ENCODE results near the gene PPM1N. TPM values are rescaled to one million over a fixed set of nuclear protein-coding genes. Genes with fewer than 3 reads are reported as not detected.
A peak's percentile ranks its signal among the peaks of the same experiment; 100 is the strongest.

PPM1N gene
- total and polyA plus RNA-seq, 2 donors (not counting 1 experiment from before 2014, with no cell fraction given) = 2.3 to 2.8 TPM

- H4K20me1 ChIP-seq (ENCODE audit: control insufficient read depth, extremely low read depth, insufficient read depth, low read length) = no peaks in the 10 kb centered on the region
- H3K36me3 ChIP-seq (ENCODE audit: control insufficient read depth, insufficient read depth, low read length) = peaks cover 19% of the 10 kb centered on the region
- no peaks in the 10 kb centered on the region for H3K27me3 ChIP-seq (ENCODE audit: control insufficient read depth, insufficient read depth, low read length)
- no peaks in the 10 kb centered on the region for H3K9me3 ChIP-seq (ENCODE audit: control insufficient read depth, insufficient read depth, low read depth, low read length)
- H2AFZ ChIP-seq (ENCODE audit: low read length) = no peak overlapping the region
- H3K4me2 ChIP-seq (ENCODE audit: extremely low read depth, insufficient read depth, low read length) = no peak overlapping the region
- H3K9ac ChIP-seq (ENCODE audit: insufficient read depth, low read length) = no peak overlapping the region
- no peak for DNase-seq (ENCODE audit: low read depth in 2 of 2)
- no peaks in the 10 kb centered on the region for H3K79me2 ChIP-seq (ENCODE audit: control insufficient read depth, insufficient read depth, low read length)
- H3K4me3 ChIP-seq (replicated peaks in 1 of 4; ENCODE audit: control extremely low read depth in 1 of 4, insufficient read depth in 1 of 4, low read depth in 3 of 4, low read length in 4 of 4) = no peak overlapping the region
- peaks cover 6% of the 10 kb centered on the region for H3K4me1 ChIP-seq (ENCODE audit: control insufficient read depth, extremely low read depth, insufficient read depth, low read length)
- TF ChIP-seq EZH2 (IDR thresholded peaks at IDR 0.05; ENCODE audit: low read length, missing control alignments) = no peak
- no peak for TF ChIP-seq CTCF (conservative IDR thresholded peaks at IDR 0.05 in 1 of 2, IDR thresholded peaks at IDR 0.05 in 1 of 2; ENCODE audit: low read depth in 1 of 2, low read length in 2 of 2)
- H3K27ac ChIP-seq (ENCODE audit: insufficient read depth, low read length) = no peak overlapping the region
These were observed 29.5 kb downstream of the PPM1N start for GRCh38 chr19:45527731-45528130.

- H4K20me1 ChIP-seq (ENCODE audit: control insufficient read depth, extremely low read depth, insufficient read depth, low read length) = no peaks in the 10 kb centered on the region
- no peaks in the 10 kb centered on the region for H3K79me2 ChIP-seq (ENCODE audit: control insufficient read depth, insufficient read depth, low read length)
- DNase-seq (ENCODE audit: low read depth in 2 of 2) = peak; percentile 43 to 78
- no peak overlapping the region for H3K4me2 ChIP-seq (ENCODE audit: extremely low read depth, insufficient read depth, low read length)
- no peak overlapping the region for H2AFZ ChIP-seq (ENCODE audit: low read length)
- H3K4me3 ChIP-seq (replicated peaks in 1 of 4; ENCODE audit: control extremely low read depth in 1 of 4, insufficient read depth in 1 of 4, low read depth in 3 of 4, low read length in 4 of 4) = peak overlapping the region in 1 of 4 experiments; percentile 9
- H3K4me1 ChIP-seq (ENCODE audit: control insufficient read depth, extremely low read depth, insufficient read depth, low read length) = peaks cover 6% of the 10 kb centered on the region
- H3K9ac ChIP-seq (ENCODE audit: insufficient read depth, low read length) = no peak overlapping the region
- H3K27me3 ChIP-seq (ENCODE audit: control insufficient read depth, insufficient read depth, low read length) = no peaks in the 10 kb centered on the region
- H3K27ac ChIP-seq (ENCODE audit: insufficient read depth, low read length) = no peak overlapping the region
- TF ChIP-seq EZH2 (IDR thresholded peaks at IDR 0.05; ENCODE audit: low read length, missing control alignments) (no peak), CTCF (conservative IDR thresholded peaks at IDR 0.05 in 1 of 2, IDR thresholded peaks at IDR 0.05 in 1 of 2; ENCODE audit: low read depth in 1 of 2, low read length in 2 of 2) (no peak)
- no peaks in the 10 kb centered on the region for H3K9me3 ChIP-seq (ENCODE audit: control insufficient read depth, insufficient read depth, low read depth, low read length)
- peaks cover 19% of the 10 kb centered on the region for H3K36me3 ChIP-seq (ENCODE audit: control insufficient read depth, insufficient read depth, low read length)
These were observed 30.0 kb downstream of the PPM1N start for GRCh38 chr19:45528149-45528743.

GRCh38 chr19:45528744-45529419 is 30.6 kb downstream of the PPM1N start:
- TF ChIP-seq CTCF (conservative IDR thresholded peaks at IDR 0.05 in 1 of 2, IDR thresholded peaks at IDR 0.05 in 1 of 2; ENCODE audit: low read depth in 1 of 2, low read length in 2 of 2) (no peak), EZH2 (IDR thresholded peaks at IDR 0.05; ENCODE audit: low read length, missing control alignments) (no peak)
- Histone ChIP-seq H3K4me1 (ENCODE audit: control insufficient read depth, extremely low read depth, insufficient read depth, low read length) (peaks cover 4% of the 10 kb centered on the region), H3K79me2 (ENCODE audit: control insufficient read depth, insufficient read depth, low read length) (no peaks in the 10 kb centered on the region), H3K9ac (ENCODE audit: insufficient read depth, low read length) (no peak overlapping the region), H3K36me3 (ENCODE audit: control insufficient read depth, insufficient read depth, low read length) (peaks cover 19% of the 10 kb centered on the region), H3K27ac (ENCODE audit: insufficient read depth, low read length) (no peak overlapping the region), H2AFZ (ENCODE audit: low read length) (no peak overlapping the region), H3K4me2 (ENCODE audit: extremely low read depth, insufficient read depth, low read length) (no peak overlapping the region), H3K4me3 (replicated peaks in 1 of 4; ENCODE audit: control extremely low read depth in 1 of 4, insufficient read depth in 1 of 4, low read depth in 3 of 4, low read length in 4 of 4) (no peak overlapping the region), H3K27me3 (ENCODE audit: control insufficient read depth, insufficient read depth, low read length) (no peaks in the 10 kb centered on the region), H3K9me3 (ENCODE audit: control insufficient read depth, insufficient read depth, low read depth, low read length) (no peaks in the 10 kb centered on the region), H4K20me1 (ENCODE audit: control insufficient read depth, extremely low read depth, insufficient read depth, low read length) (no peaks in the 10 kb centered on the region)
- peak; percentile 27 to 44 for DNase-seq (ENCODE audit: low read depth in 2 of 2)
